Liver (tissue), 9 donors: Measurements from ENCODE around the gene AOAH. TPM values are rescaled to one million over a fixed set of nuclear protein-coding genes. Genes with fewer than 3 reads are reported as not detected.

Experiments
- DNase-seq: peaks from one replicate; pipeline ENCODE4 v3.0.0-alpha.2; 2017; ENCODE audit warnings: low spot score
- H3K27ac ChIP-seq, 2 donors: one replicate each; pipeline ENCODE4 v1.7.0; 2013; ENCODE audit warnings: inconsistent platforms in 2 of 2, low read length in 2 of 2, control low read depth in 1 of 2, low read depth in 1 of 2, mild to moderate bottlenecking in 1 of 2
- H3K27me3 ChIP-seq, 4 donors: one replicate each; pipeline versions ENCODE4 v1.6.1 to v1.7.0; 2013; ENCODE audit warnings: low read length in 3 of 4, inconsistent platforms in 1 of 4, mild to moderate bottlenecking in 1 of 4, moderate library complexity in 1 of 4; ENCODE audit not compliant: control insufficient read depth in 4 of 4, insufficient read depth in 4 of 4
- H3K36me3 ChIP-seq, 4 donors: one replicate each; pipeline versions ENCODE4 v1.6.1 to v1.7.0; 2013; ENCODE audit warnings: low read length in 3 of 4, mild to moderate bottlenecking in 3 of 4, low read depth in 1 of 4, moderate library complexity in 1 of 4; ENCODE audit not compliant: control insufficient read depth in 4 of 4, insufficient read depth in 3 of 4
- H3K4me1 ChIP-seq, 4 donors: one replicate each; pipeline versions ENCODE4 v1.6.1 to v1.7.0; 2013; ENCODE audit warnings: low read length in 3 of 4, mild to moderate bottlenecking in 3 of 4, moderate library complexity in 1 of 4; ENCODE audit not compliant: control insufficient read depth in 4 of 4, insufficient read depth in 4 of 4
- H3K4me3 ChIP-seq, 3 donors: one replicate each; pipeline versions ENCODE4 v1.6.1 to v1.7.0; 2013; ENCODE audit warnings: low read length in 3 of 3, control low read depth in 1 of 3, low read depth in 1 of 3, mild to moderate bottlenecking in 1 of 3
- H3K9ac ChIP-seq, 2 donors: one replicate each; pipeline ENCODE4 v1.7.0; 2013; ENCODE audit warnings: low read length in 2 of 2, mild to moderate bottlenecking in 2 of 2, moderate library complexity in 2 of 2, control low read depth in 1 of 2, low read depth in 1 of 2
- H3K9me3 ChIP-seq, 4 donors: one replicate each; pipeline versions ENCODE4 v1.6.1 to v1.7.0; 2013; ENCODE audit warnings: low read length in 3 of 4; ENCODE audit not compliant: control insufficient read depth in 4 of 4
- ATF3 ChIP-seq: IDR thresholded peaks from 2 replicates; pipeline ENCODE4 v1.6.1; 2016; ENCODE audit warnings: antibody characterized with exemption
- CTCF ChIP-seq: fragments of 150-350 bp; IDR thresholded peaks from 2 replicates; pipeline ENCODE4 v1.5.1; 2017; ENCODE audit warnings: improper control_type of control experiment, low read depth, low read length; ENCODE audit not compliant: missing input control
- EGR1 ChIP-seq, 2 donors: IDR thresholded peaks; 2 replicates each; pipeline ENCODE4 v1.6.1; 2016 to 2018; ENCODE audit warnings: antibody characterized with exemption in 2 of 2, low read depth in 2 of 2
- FOXA1 ChIP-seq: IDR thresholded peaks from 2 replicates; pipeline ENCODE4 v1.6.1; 2016; ENCODE audit warnings: antibody characterized with exemption
- FOXA2 ChIP-seq: IDR thresholded peaks from 2 replicates; pipeline ENCODE4 v1.6.1; 2016; ENCODE audit warnings: antibody characterized with exemption
- HNF4A ChIP-seq, 2 donors: conservative IDR thresholded peaks; 2 replicates each; pipeline ENCODE4 v1.6.1; 2016; ENCODE audit warnings: antibody characterized with exemption in 2 of 2, mild to moderate bottlenecking in 2 of 2
- HNF4G ChIP-seq: IDR thresholded peaks from 2 replicates; pipeline ENCODE4 v1.6.1; 2016; ENCODE audit warnings: antibody characterized with exemption
- MAX ChIP-seq: IDR thresholded peaks from 2 replicates; pipeline ENCODE4 v1.6.1; 2016; ENCODE audit warnings: antibody characterized with exemption
- NR2F2 ChIP-seq: IDR thresholded peaks from 2 replicates; pipeline ENCODE4 v1.6.1; 2016; ENCODE audit warnings: antibody characterized with exemption
- RAD21 ChIP-seq, 2 donors: IDR thresholded peaks; 2 replicates each; pipeline ENCODE4 v1.6.1; 2016; ENCODE audit warnings: antibody characterized with exemption in 2 of 2, mild to moderate bottlenecking in 2 of 2
- REST ChIP-seq: IDR thresholded peaks from 2 replicates; pipeline ENCODE4 v1.6.1; 2016; ENCODE audit warnings: antibody characterized with exemption, mild to moderate bottlenecking
- RXRA ChIP-seq, 2 donors: IDR thresholded peaks; 2 replicates each; pipeline ENCODE4 v1.6.1; 2017 to 2018; ENCODE audit warnings: antibody characterized with exemption in 2 of 2, mild to moderate bottlenecking in 1 of 2
- SP1 ChIP-seq: IDR thresholded peaks from 2 replicates; pipeline ENCODE4 v1.6.1; 2018; ENCODE audit warnings: antibody characterized with exemption, mild to moderate bottlenecking
- TAF1 ChIP-seq: conservative IDR thresholded peaks from 2 replicates; pipeline ENCODE4 v1.6.1; 2016; ENCODE audit warnings: antibody characterized with exemption, mild to moderate bottlenecking
- YY1 ChIP-seq: IDR thresholded peaks from 2 replicates; pipeline ENCODE4 v1.6.1; 2016; ENCODE audit warnings: antibody characterized with exemption, mild to moderate bottlenecking
- ZBTB33 ChIP-seq: IDR thresholded peaks from 2 replicates; pipeline ENCODE4 v1.6.1; 2016; ENCODE audit warnings: antibody characterized with exemption
- WGBS: extraction: QIAGEN DNeasy Blood & Tissue Kit; methylation state at CpG from one replicate; pipeline ENCODE4 v1.1.7; 2013; 5-methylcytosine and 5-hydroxymethylcytosine counted together
- polyA plus RNA-seq, 2 donors: library from polyadenylated mRNA; stranded (reverse) in 1 of 2; unstranded in 1 of 2; fragments of 200-250 nt in 1 of 2; fragments of >200 nt in 1 of 2; fragmentation: Nextera tagmentation in 1 of 2; extraction: Ambion mirVana in 1 of 2; gene quantifications; one replicate each; pipeline versions ENCODE4 v1.2.1 to v1.2.3, GENCODE V29; 2013 to 2015
- total RNA-seq, 2 donors: library from RNA; depleted of rRNA; stranded (reverse); fragments of >200 nt; gene quantifications; one replicate each; pipeline ENCODE4 v1.2.3, GENCODE V29; 2014
- donor health status: healthy.
- donor health status: healthy.
- donor health status: healthy.
- donor health status: healthy.
- donor health status: healthy.

The AOAH gene
- total and polyA plus RNA-seq, 4 donors: 2.4 to 26.7 (median 5.8) TPM

GRCh38 chr7:36750451-36750850 is 26.2 kb upstream of the AOAH start:
- Histone ChIP-seq H3K4me3 (no peak overlapping the region), H3K27me3 (no peaks in the 10 kb centered on the region), H3K36me3 (no peaks in the 10 kb centered on the region), H3K9me3 (no peaks in the 10 kb centered on the region), H3K4me1 (peaks cover 11 to 26% (median 20%) of the 10 kb centered on the region in 4 donors), H3K9ac (no peak overlapping the region), H3K27ac (no peak overlapping the region)
- DNase-seq: no peak
- WGBS: 88% methylated on average over 5 of the region's 5 CpGs
- TF ChIP-seq RAD21 (IDR thresholded peaks at IDR 0.05): no peak
- no peak for TF ChIP-seq FOXA2
- no peak for TF ChIP-seq SP1
- TF ChIP-seq RXRA (IDR thresholded peaks at IDR 0.05): no peak
- TF ChIP-seq CTCF: no peak
- no peak for TF ChIP-seq ZBTB33
- TF ChIP-seq HNF4A (conservative IDR thresholded peaks at IDR 0.05): no peak
- no peak for TF ChIP-seq REST
- no peak for TF ChIP-seq ATF3
- no peak for TF ChIP-seq FOXA1
- TF ChIP-seq YY1: no peak
- TF ChIP-seq MAX: no peak
- no peak for TF ChIP-seq HNF4G
- TF ChIP-seq EGR1 (IDR thresholded peaks at IDR 0.05; ENCODE audit: low read depth in 2 of 2): no peak
- no peak for TF ChIP-seq TAF1
- no peak for TF ChIP-seq NR2F2
